Epithelial cell of esophagus (primary cell): ENCODE results near the gene GRIN3A.

ENCODE experiments used
- DNase-seq: peaks from one replicate; pipeline ENCODE4 v3.0.0; 2010; ENCODE audit warnings: low read depth
- H3K4me3 ChIP-seq: 2 replicates; pipeline ENCODE4 v1.5.1; 2011; ENCODE audit warnings: mild to moderate bottlenecking, low read length, control low read depth
- CTCF ChIP-seq: IDR thresholded peaks from 2 replicates; pipeline ENCODE4 v1.5.1; 2011; ENCODE audit warnings: low read depth, mild to moderate bottlenecking, low read length, control low read depth, inconsistent platforms; ENCODE audit not compliant: insufficient read depth; ENCODE audit errors: missing control alignments

The GRIN3A gene

GRCh38 chr9:101572316-101572715 lies 166.1 kb downstream of the GRIN3A start:
- H3K4me3 ChIP-seq, result no peak overlapping the region
- no peak for TF ChIP-seq CTCF
- DNase-seq, result no peak

DNA sequence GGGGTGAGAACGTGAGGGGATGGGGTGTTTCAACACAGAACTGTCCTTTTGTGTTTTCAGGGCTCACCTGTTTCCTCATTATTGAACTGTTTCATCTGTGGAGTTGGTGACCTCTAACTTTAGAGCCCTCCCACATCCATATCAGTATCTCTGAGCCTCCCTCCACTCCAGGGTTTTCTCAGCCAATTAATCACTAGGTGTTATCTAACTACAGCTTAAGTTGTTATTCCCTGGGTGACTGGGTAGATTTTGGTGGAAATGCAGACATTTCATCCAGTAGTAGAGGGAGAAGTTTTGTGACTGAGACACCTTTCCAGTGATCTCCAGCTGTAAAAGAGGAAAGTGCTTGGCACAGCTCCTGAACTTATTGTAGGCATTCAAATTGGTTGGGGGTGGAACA lies 167.3 kb downstream of the GRIN3A start:
- H3K4me3 ChIP-seq, result no peak overlapping the region
- TF ChIP-seq CTCF, result no peak
- DNase-seq, result no peak

DNA sequence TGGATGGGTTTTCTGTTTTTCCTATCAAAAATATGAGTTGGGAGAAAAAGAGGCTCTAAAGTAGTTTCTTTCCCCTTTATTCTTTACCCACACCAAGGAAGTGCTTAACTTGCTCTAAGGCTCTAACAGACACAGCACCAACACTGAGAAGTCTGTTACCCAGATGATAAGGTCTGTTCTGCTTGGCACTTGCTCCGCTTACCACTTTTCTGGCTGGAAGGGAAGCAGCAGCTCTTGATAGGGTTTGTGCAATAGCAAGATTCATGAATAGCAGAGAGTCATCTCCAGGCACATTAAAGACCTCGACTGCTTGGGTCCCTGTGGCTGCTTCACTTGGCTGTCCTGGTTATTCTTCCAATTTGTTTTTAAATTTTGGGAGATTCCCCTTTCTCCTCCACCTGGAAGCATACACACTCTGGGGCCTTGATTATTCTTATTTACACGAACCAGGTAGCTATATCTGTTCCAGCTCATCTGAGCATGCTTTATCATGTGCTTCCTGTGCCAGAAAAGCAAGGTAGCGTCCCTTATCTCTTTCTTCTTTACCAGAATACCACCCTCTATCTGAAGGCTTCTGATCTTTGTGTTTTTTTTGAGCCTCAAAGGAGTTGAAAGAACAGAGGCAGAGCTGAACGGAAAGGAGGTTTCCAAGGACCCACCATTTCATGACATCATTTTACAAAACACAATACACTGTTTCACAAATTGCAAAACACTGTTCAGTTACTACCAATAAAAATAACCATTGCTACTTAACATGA lies 168.5 kb downstream of the GRIN3A start:
- DNase-seq, result no peak
- no peak for TF ChIP-seq CTCF
- H3K4me3 ChIP-seq, result no peak overlapping the region

- DNase-seq, result no peak
- no peak overlapping the region for H3K4me3 ChIP-seq
- TF ChIP-seq CTCF, result no peak
Measured at GRCh38 chr9:101567725-101568350, 170.6 kb downstream of the GRIN3A start.

- DNase-seq, result peak; percentile 62
- no peak overlapping the region for H3K4me3 ChIP-seq
- peak; percentile 68 for TF ChIP-seq CTCF
Measured at GRCh38 chr9:101566904-101567724, 171.3 kb downstream of the GRIN3A start.

DNA sequence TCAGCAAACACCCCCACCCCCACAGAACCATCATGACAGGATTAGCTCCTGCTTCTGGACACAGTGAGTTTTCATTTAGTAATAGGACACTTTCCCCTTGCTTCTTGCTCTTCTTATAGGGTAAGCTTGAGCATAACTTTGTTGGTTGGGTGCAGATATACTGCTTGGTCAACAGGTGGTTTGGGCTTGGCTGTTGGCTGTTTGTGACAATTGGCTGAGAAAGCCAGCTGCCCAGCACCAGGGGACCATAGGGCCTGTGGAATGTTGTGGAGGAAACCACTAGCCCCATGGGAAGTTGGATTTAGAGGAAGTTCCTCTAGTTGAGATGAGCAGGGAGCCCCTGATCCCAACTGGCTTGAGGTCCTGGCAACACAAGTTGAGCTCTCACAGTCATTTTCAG lies 174.2 kb downstream of the GRIN3A start:
- DNase-seq, result no peak
- H3K4me3 ChIP-seq, result no peak overlapping the region
- TF ChIP-seq CTCF, result no peak

GRCh38 chr9:101562966-101563365 lies 175.5 kb downstream of the GRIN3A start:
- H3K4me3 ChIP-seq, result no peak overlapping the region
- TF ChIP-seq CTCF, result no peak
- no peak for DNase-seq
